ENCODE measurements around the gene HS3ST3B1.

The HS3ST3B1 gene

DNA sequence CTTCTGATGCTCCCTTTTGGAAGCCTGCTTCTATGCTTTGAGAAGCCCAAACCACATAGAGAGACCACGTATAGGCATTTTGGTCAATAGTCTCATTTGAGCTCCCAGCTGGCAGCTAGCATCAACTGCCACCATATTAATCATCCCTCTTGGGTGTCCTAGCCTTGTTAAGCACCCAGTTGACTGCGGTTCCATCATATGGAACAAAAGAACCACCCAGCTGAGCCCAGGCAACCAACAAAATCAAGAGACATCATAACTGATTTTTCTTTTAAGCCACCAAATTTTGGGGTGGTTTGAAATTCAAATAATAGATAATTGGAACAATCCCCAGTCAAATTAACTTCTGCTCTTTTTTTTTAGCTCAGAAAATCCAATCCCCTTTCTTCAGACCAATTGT, 53.9 kb downstream of the HS3ST3B1 start:
- no peak for DNase-seq (ENCODE audit: low read depth in 2 of 2)

DNA sequence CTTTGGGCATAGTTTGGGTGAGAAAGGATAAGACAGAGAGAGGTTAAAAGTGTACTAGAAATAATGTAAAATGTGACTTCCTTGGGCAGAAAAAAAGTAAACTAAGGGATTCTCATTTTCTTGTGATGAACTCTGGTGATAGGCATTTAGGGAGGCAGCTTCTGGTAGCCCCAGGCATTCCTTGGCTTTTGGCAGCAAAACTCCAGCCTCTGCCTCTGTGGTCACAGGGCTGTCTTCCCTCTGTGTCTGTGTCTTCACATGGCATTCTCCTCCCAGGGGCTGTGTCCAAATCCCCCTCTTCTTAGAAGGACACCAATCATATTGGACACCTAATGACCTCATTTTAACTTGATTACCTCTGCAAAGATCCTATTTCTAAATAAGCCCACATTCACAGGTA, 54.7 kb downstream of the HS3ST3B1 start:
- no peak for DNase-seq (ENCODE audit: low read depth in 2 of 2)

DNA sequence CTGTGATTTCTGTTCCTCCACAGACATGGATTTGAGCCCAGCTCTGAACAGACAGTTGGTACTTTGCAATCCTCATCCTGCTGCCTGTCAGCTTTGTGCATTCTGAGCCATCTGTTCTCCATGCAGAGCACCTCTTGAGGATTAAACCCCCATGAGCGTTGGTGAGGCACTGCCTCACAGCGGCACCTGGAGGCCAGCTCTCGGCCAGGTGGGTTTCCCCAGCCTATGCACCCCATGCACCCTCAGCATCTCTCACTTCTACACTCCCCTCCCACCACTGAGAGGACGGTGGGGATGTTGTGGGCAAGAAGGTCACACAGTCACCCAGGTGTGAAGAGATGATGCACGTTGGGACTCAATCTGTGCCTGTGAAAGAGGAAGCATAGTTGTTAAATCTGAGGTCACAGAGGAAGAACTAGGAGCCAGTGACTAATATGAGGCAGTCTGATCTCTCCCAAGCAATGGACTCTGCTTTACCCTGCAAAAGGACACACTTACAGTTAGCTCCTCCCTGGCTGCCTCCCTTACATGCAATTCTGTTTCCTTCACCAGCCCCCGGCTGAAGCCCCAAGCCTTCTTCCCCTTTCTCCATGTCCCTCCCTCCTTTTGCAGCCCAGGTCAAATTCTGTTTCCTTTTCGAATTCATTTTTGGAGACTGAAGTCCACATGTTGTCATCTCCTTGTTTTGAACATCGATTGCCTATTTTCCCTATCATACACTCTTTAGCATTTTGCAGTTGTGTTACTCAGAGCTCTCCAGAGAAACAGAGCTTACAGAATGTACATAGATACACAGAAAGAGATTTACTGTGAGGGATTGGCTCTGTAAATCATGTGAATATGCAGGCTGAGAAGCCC, 58.5 kb downstream of the HS3ST3B1 start:
- peak in 1 of 2 donors; percentile 14 for DNase-seq (ENCODE audit: low read depth in 2 of 2)

DNA sequence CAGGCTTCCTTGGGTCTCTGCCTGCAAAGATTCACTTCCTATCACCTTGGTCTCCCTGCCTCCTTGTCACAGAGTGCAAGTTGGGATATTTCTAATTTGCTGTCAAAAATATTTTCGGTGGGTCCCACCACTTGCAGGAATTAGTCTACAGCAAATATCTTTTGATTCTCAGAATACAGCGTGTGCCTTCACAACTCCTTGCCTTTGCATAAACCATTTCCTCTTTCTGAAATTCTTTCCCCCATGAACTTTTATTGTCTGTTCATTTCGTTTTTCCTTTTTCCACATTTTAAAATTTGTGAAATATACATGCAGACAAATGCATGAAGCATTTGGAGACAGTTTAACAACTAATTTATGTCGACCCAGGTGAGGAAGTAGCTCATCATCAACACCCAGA, 60.0 kb downstream of the HS3ST3B1 start:
- DNase-seq (ENCODE audit: low read depth in 2 of 2), result no peak

DNA sequence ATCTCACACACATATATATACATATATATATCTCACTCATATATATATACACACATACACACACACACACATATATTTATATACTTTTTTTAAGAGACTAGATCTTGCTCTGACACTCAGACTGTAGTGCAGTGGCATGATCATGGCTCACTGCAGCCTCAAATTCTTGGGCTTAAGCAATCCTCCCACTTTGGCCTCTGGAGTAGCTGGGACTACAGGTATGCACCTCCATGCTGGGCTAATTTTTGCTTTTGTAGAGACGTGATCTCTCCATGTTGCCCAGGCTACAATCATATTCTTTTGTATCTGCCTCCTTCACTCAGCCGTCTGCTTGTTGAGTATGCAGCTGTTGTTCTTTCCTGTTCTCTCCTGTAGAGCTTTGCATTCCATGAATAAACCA, 60.6 kb downstream of the HS3ST3B1 start:
- no peak for DNase-seq (ENCODE audit: low read depth in 2 of 2)

DNA sequence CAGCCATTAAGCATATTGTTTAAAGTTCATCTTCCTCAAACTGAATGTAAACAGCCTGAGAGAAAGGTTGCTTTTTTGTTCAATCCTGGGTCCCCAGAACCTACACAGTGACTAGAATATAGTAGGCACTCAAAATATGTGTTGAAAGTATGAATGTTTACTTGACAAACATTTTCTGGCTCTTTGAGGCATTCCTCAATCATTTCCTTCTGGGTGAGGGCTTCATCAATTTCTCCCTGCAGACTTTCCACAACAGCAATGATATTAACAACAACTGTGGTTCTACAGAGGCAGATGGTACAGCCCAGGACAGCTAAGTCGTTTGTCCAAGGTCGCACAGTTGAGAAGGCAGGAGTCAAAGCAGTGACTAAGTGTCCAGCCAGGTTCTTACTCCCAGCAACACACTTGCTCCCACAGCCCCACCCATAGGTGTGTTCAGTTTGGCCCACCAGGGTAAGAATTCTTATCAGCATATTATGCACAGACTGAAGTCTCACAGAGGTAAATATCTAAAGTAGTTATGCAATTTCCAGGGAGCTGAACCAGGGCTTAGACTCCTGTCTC, 61.1 kb downstream of the HS3ST3B1 start:
- DNase-seq (ENCODE audit: low read depth in 2 of 2), result no peak

GRCh38 chr17:14366199-14366598, 65.3 kb downstream of the HS3ST3B1 start:
- no peak for DNase-seq (ENCODE audit: low read depth in 2 of 2)

DNA sequence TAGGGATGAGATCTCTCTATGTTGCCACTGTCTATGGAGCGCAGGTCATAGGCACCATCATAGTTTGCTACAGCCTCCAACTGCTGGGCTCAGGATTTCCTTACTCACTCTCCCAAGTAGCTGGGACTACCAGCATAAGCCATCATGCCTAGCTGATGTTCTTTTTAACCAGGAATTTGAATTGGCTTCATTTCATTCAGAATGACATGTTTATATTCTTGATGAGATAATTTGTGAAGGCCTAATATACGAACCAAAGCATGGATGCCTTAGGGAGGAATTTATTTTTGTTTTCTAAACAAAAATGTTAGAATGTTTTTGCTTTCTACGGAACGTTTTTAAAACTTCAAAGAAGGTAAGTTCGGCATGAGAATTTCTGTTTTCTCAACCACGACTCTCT, 71.6 kb downstream of the HS3ST3B1 start:
- no peak for DNase-seq (ENCODE audit: low read depth in 2 of 2)

DNA sequence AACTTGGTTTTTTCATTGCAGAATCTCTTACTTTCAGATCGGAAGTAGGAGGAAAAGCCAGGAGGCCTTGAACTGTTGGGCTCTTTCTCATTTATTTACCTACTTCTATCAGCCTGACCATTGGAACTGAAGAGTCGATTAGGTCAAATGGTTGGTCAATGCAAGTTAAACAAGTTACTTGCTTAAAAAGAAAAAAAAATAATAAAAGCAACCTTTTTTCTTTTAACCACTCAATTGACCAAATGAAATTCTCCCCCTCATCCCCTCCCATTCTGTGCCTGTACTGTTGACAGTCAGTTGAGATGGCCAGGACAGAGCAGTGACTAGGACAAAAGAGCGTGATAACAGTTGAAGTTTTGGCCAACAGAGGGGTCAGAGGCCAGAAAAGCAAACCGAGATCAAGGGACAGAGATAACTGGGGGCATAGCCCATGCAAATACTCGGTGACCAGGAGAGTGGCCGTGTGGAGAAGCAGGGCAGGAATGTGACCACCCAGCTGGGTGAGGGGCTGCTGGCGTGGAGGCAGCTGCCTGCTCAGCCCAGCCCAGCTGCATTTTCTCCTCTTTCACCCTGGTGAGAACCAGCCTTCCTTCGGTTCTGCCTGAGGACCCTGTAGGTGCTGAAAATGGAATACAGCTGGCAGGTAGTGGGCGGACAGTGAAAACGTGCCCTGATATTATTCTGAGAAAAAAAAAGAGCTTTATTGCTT, 72.2 kb downstream of the HS3ST3B1 start:
- DNase-seq (ENCODE audit: low read depth in 2 of 2), result no peak

- DNase-seq (ENCODE audit: low read depth in 2 of 2), result no peak
Observed at GRCh38 chr17:14373614-14374259, 72.9 kb downstream of the HS3ST3B1 start.

GRCh38 chr17:14374268-14374667, 73.4 kb downstream of the HS3ST3B1 start:
- DNase-seq (ENCODE audit: low read depth in 2 of 2), result no peak

DNA sequence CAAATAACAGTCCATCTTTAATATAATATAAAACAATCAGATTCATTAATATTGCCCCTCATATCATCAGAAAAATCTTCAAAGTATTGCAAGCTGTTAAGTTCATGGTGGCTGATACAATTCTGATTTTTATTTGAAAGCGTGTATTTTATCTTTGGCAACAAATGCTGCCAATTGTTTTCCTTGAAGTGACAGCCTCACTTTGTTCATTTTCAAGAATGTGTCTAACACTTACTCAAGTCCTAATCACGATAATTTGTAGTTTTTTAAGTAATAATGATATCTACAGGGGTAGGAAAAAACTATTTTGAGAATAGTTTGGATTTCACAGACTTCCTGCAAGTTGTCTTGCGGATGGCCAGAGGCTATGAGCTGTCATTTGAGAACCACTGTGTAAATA, 75.8 kb downstream of the HS3ST3B1 start:
- no peak for DNase-seq (ENCODE audit: low read depth in 2 of 2)

GRCh38 chr17:14381606-14382005, 80.7 kb downstream of the HS3ST3B1 start:
- DNase-seq (ENCODE audit: low read depth in 2 of 2), result no peak

DNA sequence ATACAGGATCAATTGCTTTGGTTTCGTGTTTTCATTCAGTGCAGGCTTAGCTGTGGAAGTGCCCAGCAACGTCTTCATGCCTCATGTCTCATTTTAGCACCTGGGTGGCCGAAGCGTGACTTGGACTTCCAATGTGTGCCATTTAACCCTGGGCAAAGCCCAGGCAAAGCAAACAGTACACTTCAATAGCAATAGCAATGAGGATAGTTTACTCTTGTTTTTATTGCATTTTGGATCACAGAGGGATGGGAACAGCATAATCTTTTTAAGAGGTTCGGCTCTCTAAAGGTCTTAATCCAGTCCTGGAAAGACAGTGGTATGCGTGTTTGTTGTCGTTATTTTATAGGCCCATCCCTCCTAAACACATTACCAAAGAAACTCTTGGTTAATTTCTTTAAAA, 86.2 kb downstream of the HS3ST3B1 start:
- no peak for DNase-seq (ENCODE audit: low read depth in 2 of 2)

DNA sequence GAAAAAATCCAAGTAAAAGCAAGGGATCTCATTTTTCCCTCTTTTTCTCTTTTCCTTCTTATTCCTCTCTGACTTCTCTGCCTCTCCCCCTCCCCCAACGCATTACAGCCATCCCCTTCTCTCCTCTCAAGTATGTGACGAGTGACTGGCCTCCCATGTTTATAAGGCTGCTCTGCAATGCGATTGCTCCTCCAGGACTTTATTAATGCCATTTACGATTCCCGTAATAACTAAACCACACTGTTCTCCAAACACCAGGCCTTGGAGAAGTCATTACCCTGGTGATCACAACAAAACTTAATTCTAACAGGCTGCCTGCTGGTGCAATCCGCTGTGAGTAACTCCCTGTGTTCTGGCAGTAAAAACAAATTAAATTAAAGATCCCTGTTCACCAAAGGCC, 88.8 kb downstream of the HS3ST3B1 start:
- no peak for DNase-seq (ENCODE audit: low read depth in 2 of 2)

- DNase-seq (ENCODE audit: low read depth in 2 of 2), result no peak
Observed at GRCh38 chr17:14393723-14394122, 92.8 kb downstream of the HS3ST3B1 start.

- DNase-seq (ENCODE audit: low read depth in 2 of 2), result no peak
Observed at GRCh38 chr17:14395255-14395654, 94.4 kb downstream of the HS3ST3B1 start.

GRCh38 chr17:14396547-14396946, 95.7 kb downstream of the HS3ST3B1 start:
- no peak for DNase-seq (ENCODE audit: low read depth in 2 of 2)

- DNase-seq (ENCODE audit: low read depth in 2 of 2), result no peak
Observed at GRCh38 chr17:14398766-14399165, 97.9 kb downstream of the HS3ST3B1 start.

All from stimulated activated CD8-positive, alpha-beta memory T cell treated with anti-CD3 and anti-CD28 coated beads, Interleukin-2, amount 100 ng/mL, for 1 hour (primary cell).